ENCODE measurements around the gene BBX. TPM values are rescaled to one million over a fixed set of nuclear protein-coding genes. Genes with fewer than 3 reads are reported as not detected.

BBX gene
- total RNA-seq, 1 donor from 2014 or later = 54.3 TPM

- no peak overlapping the region for H3K4me3 Mint-ChIP-seq (ENCODE audit: unreplicated experiment)
- no peak for DNase-seq (ENCODE audit: low spot score)
- H3K36me3 Mint-ChIP-seq (ENCODE audit: low read depth, unreplicated experiment) = no peaks in the 10 kb centered on the region
- TF ChIP-seq CTCF (IDR thresholded peaks at IDR 0.05; ENCODE audit: unreplicated experiment) = no peak
- no peaks in the 10 kb centered on the region for H3K27me3 Mint-ChIP-seq (ENCODE audit: unreplicated experiment)
- no peaks in the 10 kb centered on the region for H3K9me3 Mint-ChIP-seq (ENCODE audit: unreplicated experiment)
- no peak overlapping the region for H3K27ac Mint-ChIP-seq (ENCODE audit: unreplicated experiment)
- H3K4me1 Mint-ChIP-seq (ENCODE audit: unreplicated experiment) = no peaks in the 10 kb centered on the region
These were observed 9.2 kb downstream of the BBX start for GRCh38 chr3:107531917-107532469.

GRCh38 chr3:107540857-107541256 lies 18.1 kb downstream of the BBX start:
- Mint-ChIP-seq H3K36me3 (ENCODE audit: low read depth, unreplicated experiment) (no peaks in the 10 kb centered on the region), H3K4me3 (ENCODE audit: unreplicated experiment) (no peak overlapping the region), H3K27ac (ENCODE audit: unreplicated experiment) (no peak overlapping the region), H3K9me3 (ENCODE audit: unreplicated experiment) (no peaks in the 10 kb centered on the region), H3K4me1 (ENCODE audit: unreplicated experiment) (no peaks in the 10 kb centered on the region), H3K27me3 (ENCODE audit: unreplicated experiment) (no peaks in the 10 kb centered on the region)
- no peak for TF ChIP-seq CTCF (IDR thresholded peaks at IDR 0.05; ENCODE audit: unreplicated experiment)
- no peak for DNase-seq (ENCODE audit: low spot score)

- Mint-ChIP-seq H3K27ac (ENCODE audit: unreplicated experiment) (no peak overlapping the region), H3K4me3 (ENCODE audit: unreplicated experiment) (no peak overlapping the region), H3K9me3 (ENCODE audit: unreplicated experiment) (no peaks in the 10 kb centered on the region), H3K36me3 (ENCODE audit: low read depth, unreplicated experiment) (no peaks in the 10 kb centered on the region), H3K27me3 (ENCODE audit: unreplicated experiment) (no peaks in the 10 kb centered on the region), H3K4me1 (ENCODE audit: unreplicated experiment) (no peaks in the 10 kb centered on the region)
- no peak for TF ChIP-seq CTCF (IDR thresholded peaks at IDR 0.05; ENCODE audit: unreplicated experiment)
- no peak for DNase-seq (ENCODE audit: low spot score)
These were observed 19.9 kb downstream of the BBX start for GRCh38 chr3:107542665-107543064.

GRCh38 chr3:107543666-107544065 lies 20.9 kb downstream of the BBX start:
- Mint-ChIP-seq H3K27me3 (ENCODE audit: unreplicated experiment) (no peaks in the 10 kb centered on the region), H3K4me3 (ENCODE audit: unreplicated experiment) (no peak overlapping the region), H3K9me3 (ENCODE audit: unreplicated experiment) (no peaks in the 10 kb centered on the region), H3K36me3 (ENCODE audit: low read depth, unreplicated experiment) (peaks cover 3% of the 10 kb centered on the region), H3K27ac (ENCODE audit: unreplicated experiment) (no peak overlapping the region), H3K4me1 (ENCODE audit: unreplicated experiment) (no peaks in the 10 kb centered on the region)
- peak; percentile 33 for TF ChIP-seq CTCF (IDR thresholded peaks at IDR 0.05; ENCODE audit: unreplicated experiment)
- no peak for DNase-seq (ENCODE audit: low spot score)

- H3K27ac Mint-ChIP-seq (ENCODE audit: unreplicated experiment) = no peak overlapping the region
- no peak for TF ChIP-seq CTCF (IDR thresholded peaks at IDR 0.05; ENCODE audit: unreplicated experiment)
- no peaks in the 10 kb centered on the region for H3K27me3 Mint-ChIP-seq (ENCODE audit: unreplicated experiment)
- no peak for DNase-seq (ENCODE audit: low spot score)
- H3K4me3 Mint-ChIP-seq (ENCODE audit: unreplicated experiment) = no peak overlapping the region
- H3K9me3 Mint-ChIP-seq (ENCODE audit: unreplicated experiment) = no peaks in the 10 kb centered on the region
- H3K36me3 Mint-ChIP-seq (ENCODE audit: low read depth, unreplicated experiment) = peaks cover 3% of the 10 kb centered on the region
- H3K4me1 Mint-ChIP-seq (ENCODE audit: unreplicated experiment) = no peaks in the 10 kb centered on the region
These were observed 22.9 kb downstream of the BBX start for GRCh38 chr3:107545680-107546120.
